Measurements from ENCODE around the gene DUSP3.

DNA sequence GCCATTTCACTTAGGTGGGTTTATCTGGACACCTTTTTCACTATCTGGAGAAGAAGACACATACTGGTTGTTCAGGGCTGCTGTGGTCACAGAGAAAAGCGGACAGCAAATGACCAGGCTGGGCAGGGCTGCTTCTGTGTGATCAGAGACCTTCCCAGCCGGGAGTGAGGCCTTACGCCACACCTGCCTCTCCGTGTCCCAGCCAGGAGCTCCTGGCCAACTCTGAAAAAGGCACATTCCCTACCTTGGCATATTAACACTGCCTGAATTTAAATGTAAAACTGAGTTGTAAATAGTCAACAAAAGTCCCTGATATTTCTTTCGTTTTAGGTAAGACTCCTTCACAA lies 11.1 kb downstream of the DUSP3 start:
- TF ChIP-seq, protein P1, sequence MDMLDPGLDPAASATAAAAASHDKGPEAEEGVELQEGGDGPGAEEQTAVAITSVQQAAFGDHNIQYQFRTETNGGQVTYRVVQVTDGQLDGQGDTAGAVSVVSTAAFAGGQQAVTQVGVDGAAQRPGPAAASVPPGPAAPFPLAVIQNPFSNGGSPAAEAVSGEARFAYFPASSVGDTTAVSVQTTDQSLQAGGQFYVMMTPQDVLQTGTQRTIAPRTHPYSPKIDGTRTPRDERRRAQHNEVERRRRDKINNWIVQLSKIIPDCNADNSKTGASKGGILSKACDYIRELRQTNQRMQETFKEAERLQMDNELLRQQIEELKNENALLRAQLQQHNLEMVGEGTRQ (IDR thresholded peaks at IDR 0.05; ENCODE audit: borderline replicate concordance, low read depth, low read length), result no peak
- TF ChIP-seq BCL11A (IDR thresholded peaks at IDR 0.05; ENCODE audit: low read depth, low read length) (no peak), GATAD2B (conservative IDR thresholded peaks at IDR 0.05; ENCODE audit: low read depth) (no peak), HCFC1 (IDR thresholded peaks at IDR 0.05; ENCODE audit: low read length) (no peak), EP300 (IDR thresholded peaks at IDR 0.05; ENCODE audit: borderline replicate concordance in 1 of 2, control insufficient read depth in 1 of 2, low read depth in 2 of 2, low read length in 2 of 2) (no peak), PAX8 (IDR thresholded peaks at IDR 0.05) (no peak)
- TF ChIP-seq, protein P2, sequence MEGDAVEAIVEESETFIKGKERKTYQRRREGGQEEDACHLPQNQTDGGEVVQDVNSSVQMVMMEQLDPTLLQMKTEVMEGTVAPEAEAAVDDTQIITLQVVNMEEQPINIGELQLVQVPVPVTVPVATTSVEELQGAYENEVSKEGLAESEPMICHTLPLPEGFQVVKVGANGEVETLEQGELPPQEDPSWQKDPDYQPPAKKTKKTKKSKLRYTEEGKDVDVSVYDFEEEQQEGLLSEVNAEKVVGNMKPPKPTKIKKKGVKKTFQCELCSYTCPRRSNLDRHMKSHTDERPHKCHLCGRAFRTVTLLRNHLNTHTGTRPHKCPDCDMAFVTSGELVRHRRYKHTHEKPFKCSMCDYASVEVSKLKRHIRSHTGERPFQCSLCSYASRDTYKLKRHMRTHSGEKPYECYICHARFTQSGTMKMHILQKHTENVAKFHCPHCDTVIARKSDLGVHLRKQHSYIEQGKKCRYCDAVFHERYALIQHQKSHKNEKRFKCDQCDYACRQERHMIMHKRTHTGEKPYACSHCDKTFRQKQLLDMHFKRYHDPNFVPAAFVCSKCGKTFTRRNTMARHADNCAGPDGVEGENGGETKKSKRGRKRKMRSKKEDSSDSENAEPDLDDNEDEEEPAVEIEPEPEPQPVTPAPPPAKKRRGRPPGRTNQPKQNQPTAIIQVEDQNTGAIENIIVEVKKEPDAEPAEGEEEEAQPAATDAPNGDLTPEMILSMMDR (IDR thresholded peaks at IDR 0.05 in 2 of 3, conservative IDR thresholded peaks at IDR 0.05 in 1 of 3; ENCODE audit: control insufficient read depth in 2 of 3, extremely low read depth in 1 of 3, insufficient read depth in 1 of 3, low read depth in 3 of 3, low read length in 3 of 3), result no peak
